Lower lobe of right lung (tissue), 2 donors: ENCODE measurements around the gene RIMS4. TPM values are rescaled to one million over a fixed set of nuclear protein-coding genes. Genes with fewer than 3 reads are reported as not detected.

Source experiments
- ATAC-seq, 2 donors: fragments of 200-7000 bp; cut with Tn5 transposase; one replicate each; pipeline ENCODE4 v1.9.1; 2020 to 2022; ENCODE audit warnings: mild to moderate bottlenecking in 2 of 2, moderate library complexity in 2 of 2
- DNase-seq: peaks from one replicate; pipeline ENCODE4 v3.0.0-alpha.2; 2020
- H3K27ac ChIP-seq: fragments of 200-600 bp; one replicate; pipeline ENCODE4 v1.8.0; 2022
- H3K27me3 ChIP-seq: fragments of 200-600 bp; one replicate; pipeline ENCODE4 v1.8.0; 2022; ENCODE audit warnings: low read depth
- H3K36me3 ChIP-seq: fragments of 200-600 bp; one replicate; pipeline ENCODE4 v1.8.0; 2022; ENCODE audit warnings: mild to moderate bottlenecking
- H3K4me1 ChIP-seq: fragments of 200-600 bp; one replicate; pipeline ENCODE4 v1.8.0; 2022
- H3K4me3 ChIP-seq: fragments of 200-600 bp; one replicate; pipeline ENCODE4 v1.8.0; 2022; ENCODE audit warnings: mild to moderate bottlenecking
- H3K9me3 ChIP-seq: fragments of 200-600 bp; one replicate; pipeline ENCODE4 v1.8.0; 2022
- intact Hi-C: fragments of 100-400 bp; cut with DNase I; formaldehyde crosslinking; loops from one replicate; pipeline ENCODE4 v1.11.0; 2022
- total RNA-seq: library from RNA; stranded (reverse); fragmentation: NEBNext Ultra II Directional; extraction: Animal tissue kit (Norgen Biotek cat#: 25700); gene quantifications from one replicate; pipeline ENCODE4 v1.2.1, GENCODE V29; 2021
- TF ChIP-seq, protein P1 (sequence below): fragments of 200-600 bp; IDR thresholded peaks from one replicate; pipeline ENCODE4 v1.8.0; 2022; ENCODE audit warnings: antibody characterized with exemption, mild to moderate bottlenecking
- donor health status: DM: no; HTN: yes; CAD: no; lungs with severe emphysema.

Gene RIMS4
- total RNA-seq, 1 donor from 2014 or later, result 3.5 TPM

DNA sequence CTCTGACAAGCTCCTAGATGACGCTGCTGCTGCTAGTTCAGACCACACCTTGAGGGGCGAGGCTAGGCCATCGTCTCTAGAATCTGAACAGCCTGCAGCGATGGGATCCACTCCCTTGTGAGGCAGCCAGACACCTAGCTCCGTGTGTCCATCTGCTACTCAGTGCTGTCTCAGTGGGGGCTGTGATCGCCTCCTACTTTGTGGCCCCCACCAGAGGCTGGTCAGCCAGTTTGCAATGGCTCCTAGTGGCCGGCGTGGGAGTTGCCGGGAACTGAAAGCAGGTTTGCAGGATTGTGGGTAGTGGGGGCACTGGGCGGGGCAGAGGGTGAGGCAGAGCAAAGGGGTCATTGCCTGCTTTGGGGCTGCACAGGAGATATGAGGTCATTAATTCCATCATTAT, 92.4 kb downstream of the RIMS4 start:
- intact Hi-C loops, result no loop called here
- peak; percentile 41 for DNase-seq
- TF ChIP-seq, protein P1, sequence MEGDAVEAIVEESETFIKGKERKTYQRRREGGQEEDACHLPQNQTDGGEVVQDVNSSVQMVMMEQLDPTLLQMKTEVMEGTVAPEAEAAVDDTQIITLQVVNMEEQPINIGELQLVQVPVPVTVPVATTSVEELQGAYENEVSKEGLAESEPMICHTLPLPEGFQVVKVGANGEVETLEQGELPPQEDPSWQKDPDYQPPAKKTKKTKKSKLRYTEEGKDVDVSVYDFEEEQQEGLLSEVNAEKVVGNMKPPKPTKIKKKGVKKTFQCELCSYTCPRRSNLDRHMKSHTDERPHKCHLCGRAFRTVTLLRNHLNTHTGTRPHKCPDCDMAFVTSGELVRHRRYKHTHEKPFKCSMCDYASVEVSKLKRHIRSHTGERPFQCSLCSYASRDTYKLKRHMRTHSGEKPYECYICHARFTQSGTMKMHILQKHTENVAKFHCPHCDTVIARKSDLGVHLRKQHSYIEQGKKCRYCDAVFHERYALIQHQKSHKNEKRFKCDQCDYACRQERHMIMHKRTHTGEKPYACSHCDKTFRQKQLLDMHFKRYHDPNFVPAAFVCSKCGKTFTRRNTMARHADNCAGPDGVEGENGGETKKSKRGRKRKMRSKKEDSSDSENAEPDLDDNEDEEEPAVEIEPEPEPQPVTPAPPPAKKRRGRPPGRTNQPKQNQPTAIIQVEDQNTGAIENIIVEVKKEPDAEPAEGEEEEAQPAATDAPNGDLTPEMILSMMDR, result no peak
- H3K4me3 ChIP-seq, result peak overlapping the region; percentile 42
- H3K4me1 ChIP-seq, result peaks cover 36% of the 10 kb centered on the region
- H3K9me3 ChIP-seq, result no peaks in the 10 kb centered on the region
- no peak for ATAC-seq
- peak overlapping the region; percentile 20 for H3K27ac ChIP-seq
- no peaks in the 10 kb centered on the region for H3K27me3 ChIP-seq
- no peaks in the 10 kb centered on the region for H3K36me3 ChIP-seq

DNA sequence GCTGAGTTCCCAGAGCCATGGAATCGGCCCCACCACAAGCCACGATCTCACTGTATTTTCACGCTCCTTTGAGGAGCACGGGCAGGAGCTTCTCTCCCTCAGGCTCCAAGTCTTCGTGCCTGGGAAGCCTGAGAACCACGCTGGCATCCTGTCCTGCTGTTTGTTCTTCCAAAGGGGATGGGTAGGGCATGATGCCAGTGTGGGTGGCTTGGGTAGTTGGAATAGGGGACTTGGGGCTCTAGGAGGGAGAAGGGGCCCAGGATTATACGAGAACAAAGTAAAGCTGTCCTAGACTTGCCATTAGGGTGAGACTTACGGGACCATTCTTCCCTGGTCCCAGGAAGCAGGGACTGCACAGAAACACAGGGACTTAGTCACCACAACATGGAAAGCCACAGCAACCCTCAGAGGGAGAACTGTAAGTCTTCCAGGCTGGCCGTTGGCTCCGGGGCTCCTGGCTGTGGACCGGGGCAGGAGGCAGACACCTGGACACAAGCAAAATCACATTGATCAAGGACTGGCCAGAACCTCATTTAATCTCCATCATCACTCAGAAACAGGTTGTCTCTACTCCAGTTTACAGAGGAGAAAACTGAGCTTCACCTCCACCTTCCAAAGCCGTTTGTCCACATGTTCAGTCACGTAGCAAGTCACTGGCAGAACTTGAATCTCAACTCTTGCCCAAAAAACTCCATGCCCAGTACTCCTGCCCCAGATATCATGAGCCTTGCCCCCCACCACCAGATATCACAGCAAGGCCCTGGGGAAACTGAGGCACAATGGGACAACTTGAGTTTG, 93.8 kb downstream of the RIMS4 start:
- peak overlapping the region; percentile 42 for H3K4me3 ChIP-seq

DNA sequence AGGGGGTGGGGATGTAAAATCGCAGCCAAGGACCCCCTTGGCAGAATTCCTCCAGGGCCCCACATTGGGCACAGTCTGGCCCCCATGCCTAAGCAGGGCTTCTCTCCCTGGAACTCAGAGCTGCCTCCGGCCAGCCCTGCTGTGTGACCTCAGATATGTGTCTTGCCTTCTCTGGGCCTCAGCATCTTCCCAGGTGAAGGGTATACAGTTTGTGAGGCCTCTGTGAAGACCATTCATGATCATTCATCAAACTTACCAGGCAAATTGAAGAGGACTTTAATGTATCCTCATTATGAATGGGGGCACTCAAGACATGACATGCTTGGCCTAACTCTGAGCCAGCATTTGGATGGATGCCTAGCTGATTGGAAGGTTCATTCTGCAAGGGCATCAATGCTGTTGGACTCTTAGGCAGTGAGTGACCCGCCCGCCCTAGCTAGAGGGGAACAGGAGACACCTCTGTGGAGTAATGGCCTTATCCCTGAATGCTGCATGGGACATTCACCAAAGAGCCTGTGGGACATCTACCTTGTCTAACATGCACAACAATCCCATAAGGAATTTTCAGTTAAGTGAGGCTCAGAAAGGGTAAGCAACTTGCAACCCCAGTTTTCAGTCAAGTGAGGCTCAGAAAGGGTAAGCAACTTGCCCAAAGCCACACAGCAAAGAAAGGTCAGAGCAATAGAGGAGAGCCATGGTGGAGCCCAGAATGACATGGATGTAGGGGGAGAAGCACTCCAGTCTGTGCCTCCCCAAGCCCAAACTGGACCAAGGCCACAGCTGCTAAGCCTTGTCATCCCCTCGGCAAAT, 94.6 kb downstream of the RIMS4 start:
- Histone ChIP-seq H3K4me1 (peaks cover 33% of the 10 kb centered on the region), H3K9me3 (no peaks in the 10 kb centered on the region), H3K27ac (peak overlapping the region; percentile 80), H3K4me3 (peak overlapping the region; percentile 42), H3K27me3 (no peaks in the 10 kb centered on the region), H3K36me3 (no peaks in the 10 kb centered on the region)
- intact Hi-C loops, result no loop called here
- ATAC-seq (no peak), DNase-seq (peak; percentile 17)
- TF ChIP-seq, protein P1, result no peak

More for the DNA sequence above, 93.8 kb downstream of the RIMS4 start:
- DNase-seq (peak; percentile 34), ATAC-seq (no peak)
- TF ChIP-seq, protein P1, result no peak
- Histone ChIP-seq H3K36me3 (no peaks in the 10 kb centered on the region), H3K9me3 (no peaks in the 10 kb centered on the region), H3K4me1 (peaks cover 36% of the 10 kb centered on the region), H3K27me3 (no peaks in the 10 kb centered on the region), H3K27ac (peak overlapping the region; percentile 80)
- intact Hi-C loops, result no loop called here

DNA sequence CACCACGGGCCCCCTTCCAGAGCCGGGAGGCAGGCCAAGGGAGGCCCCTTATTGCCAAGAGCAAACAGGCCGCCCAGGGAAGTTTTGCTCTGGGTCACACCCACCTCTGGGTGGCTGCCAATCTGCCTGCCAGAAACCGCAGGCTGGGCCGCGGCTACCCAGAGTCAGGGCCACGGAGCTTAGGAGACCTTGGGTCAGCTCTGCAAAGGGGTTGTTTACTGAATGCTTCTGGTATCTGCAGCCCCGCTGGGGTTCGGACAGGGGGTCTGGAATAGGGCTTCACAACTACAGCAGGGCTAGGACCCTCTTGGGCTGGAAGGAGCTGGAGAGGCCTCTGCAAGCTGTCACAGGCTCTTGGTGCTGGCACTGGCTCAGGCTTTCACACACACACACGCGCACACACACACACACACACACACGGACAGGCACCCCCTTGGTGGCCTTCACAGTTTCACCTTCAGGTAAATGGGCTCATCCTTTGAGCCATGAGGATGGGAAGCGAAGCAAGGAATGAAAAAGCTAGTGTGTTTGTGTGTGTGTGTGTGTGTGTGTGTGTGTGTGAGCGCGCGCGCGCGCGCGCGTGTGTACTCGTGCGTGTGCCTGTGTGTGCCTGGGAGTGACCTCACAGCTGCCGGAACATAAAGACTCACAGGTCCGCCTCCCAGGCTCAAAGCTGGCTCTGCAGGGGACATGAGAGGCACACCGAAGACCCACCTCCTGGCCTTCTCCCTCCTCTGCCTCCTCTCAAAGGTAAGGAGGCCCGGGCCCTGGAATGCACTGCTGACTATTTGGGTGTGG, 95.4 kb downstream of the RIMS4 start, which contains the start of gene CCN5:
Gene CCN5 (plus strand): TSS at position 669 of the 798 bp plus-strand sequence. CDS start 22 bp downstream, at position 691.
- H3K4me3 ChIP-seq, result peak within 1 kb of the TSS; percentile 42
- H3K9me3 ChIP-seq, result no peaks in the 10 kb centered on the region
- TF ChIP-seq, protein P1, result no peak
- ATAC-seq (peak; percentile 89 to 92), DNase-seq (peak; percentile 90)
- H3K27ac ChIP-seq, result peak within 1 kb of the TSS; percentile 80
- no peaks in the 10 kb centered on the region for H3K36me3 ChIP-seq
- intact Hi-C loops, result no loop called here
- H3K27me3 ChIP-seq, result no peaks in the 10 kb centered on the region
- H3K4me1 ChIP-seq, result peaks cover 26% of the 10 kb centered on the region
